ENCODE results near the gene FAH. TPM values are rescaled to one million over a fixed set of nuclear protein-coding genes. Genes with fewer than 3 reads are reported as not detected.

FAH gene
- total and polyA plus RNA-seq, 2 experiments from 2014 or later, result 16.3 to 20.3 TPM

- Mint-ChIP-seq H3K4me1 (no peaks in the 10 kb centered on the region), H3K36me3 (ENCODE audit: low read depth) (peaks cover 21% of the 10 kb centered on the region), H3K4me3 (no peak overlapping the region), H3K27me3 (ENCODE audit: insufficient read depth, low read depth, poor library complexity) (peaks cover 1% of the 10 kb centered on the region), H3K27ac (no peak overlapping the region), H3K9me3 (no peaks in the 10 kb centered on the region; the same call in 2 of the 3 replicates)
- no peak overlapping the region for H3K4me3 ChIP-seq
- no peaks in the 10 kb centered on the region for H3K9me2 ChIP-seq (ENCODE audit: insufficient read depth)
- H3F3A ChIP-seq (replicated peaks; ENCODE audit: low read depth), result no peaks in the 10 kb centered on the region
- no peaks in the 10 kb centered on the region for H3K27me3 ChIP-seq (ENCODE audit: insufficient read depth)
- H3K4me1 ChIP-seq (ENCODE audit: insufficient read depth), result no peaks in the 10 kb centered on the region
- H3K4me2 ChIP-seq, result no peak overlapping the region
- DNase-seq (ENCODE audit: low spot score) (no peak), ATAC-seq (no peak)
- no peaks in the 10 kb centered on the region for H3K79me2 ChIP-seq (replicated peaks; ENCODE audit: insufficient read depth)
- H3K36me3 ChIP-seq (ENCODE audit: insufficient read depth), result no peaks in the 10 kb centered on the region; the same call in 1 of the 2 replicates
- TF ChIP-seq EZH2 (IDR thresholded peaks at IDR 0.05; ENCODE audit: low read depth, unreplicated experiment), result no peak
- TF ChIP-seq STAT1 (IDR thresholded peaks at IDR 0.05; ENCODE audit: unreplicated experiment), result no peak
- no peak for TF ChIP-seq ZNF331 (CRISPR knock-in tag; IDR thresholded peaks at IDR 0.05; ENCODE audit: low read depth)
- no peak for TF ChIP-seq JUNB (IDR thresholded peaks at IDR 0.05; ENCODE audit: unreplicated experiment)
- no peak for TF ChIP-seq EZH2phosphoT487 (IDR thresholded peaks at IDR 0.05; ENCODE audit: unreplicated experiment)
- no peak for TF ChIP-seq POLR2AphosphoS5 (IDR thresholded peaks at IDR 0.05; ENCODE audit: low read depth)
- TF ChIP-seq ZNF462 (CRISPR knock-in tag; IDR thresholded peaks at IDR 0.05), result no peak
- TF ChIP-seq CREB1 (CRISPR knock-in tag; IDR thresholded peaks at IDR 0.05; ENCODE audit: low read depth), result no peak
- TF ChIP-seq, protein P1, sequence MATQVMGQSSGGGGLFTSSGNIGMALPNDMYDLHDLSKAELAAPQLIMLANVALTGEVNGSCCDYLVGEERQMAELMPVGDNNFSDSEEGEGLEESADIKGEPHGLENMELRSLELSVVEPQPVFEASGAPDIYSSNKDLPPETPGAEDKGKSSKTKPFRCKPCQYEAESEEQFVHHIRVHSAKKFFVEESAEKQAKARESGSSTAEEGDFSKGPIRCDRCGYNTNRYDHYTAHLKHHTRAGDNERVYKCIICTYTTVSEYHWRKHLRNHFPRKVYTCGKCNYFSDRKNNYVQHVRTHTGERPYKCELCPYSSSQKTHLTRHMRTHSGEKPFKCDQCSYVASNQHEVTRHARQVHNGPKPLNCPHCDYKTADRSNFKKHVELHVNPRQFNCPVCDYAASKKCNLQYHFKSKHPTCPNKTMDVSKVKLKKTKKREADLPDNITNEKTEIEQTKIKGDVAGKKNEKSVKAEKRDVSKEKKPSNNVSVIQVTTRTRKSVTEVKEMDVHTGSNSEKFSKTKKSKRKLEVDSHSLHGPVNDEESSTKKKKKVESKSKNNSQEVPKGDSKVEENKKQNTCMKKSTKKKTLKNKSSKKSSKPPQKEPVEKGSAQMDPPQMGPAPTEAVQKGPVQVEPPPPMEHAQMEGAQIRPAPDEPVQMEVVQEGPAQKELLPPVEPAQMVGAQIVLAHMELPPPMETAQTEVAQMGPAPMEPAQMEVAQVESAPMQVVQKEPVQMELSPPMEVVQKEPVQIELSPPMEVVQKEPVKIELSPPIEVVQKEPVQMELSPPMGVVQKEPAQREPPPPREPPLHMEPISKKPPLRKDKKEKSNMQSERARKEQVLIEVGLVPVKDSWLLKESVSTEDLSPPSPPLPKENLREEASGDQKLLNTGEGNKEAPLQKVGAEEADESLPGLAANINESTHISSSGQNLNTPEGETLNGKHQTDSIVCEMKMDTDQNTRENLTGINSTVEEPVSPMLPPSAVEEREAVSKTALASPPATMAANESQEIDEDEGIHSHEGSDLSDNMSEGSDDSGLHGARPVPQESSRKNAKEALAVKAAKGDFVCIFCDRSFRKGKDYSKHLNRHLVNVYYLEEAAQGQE (IDR thresholded peaks at IDR 0.05; ENCODE audit: unreplicated experiment), result no peak
- no peak for TF ChIP-seq ZNF114 (CRISPR knock-in tag; IDR thresholded peaks at IDR 0.05)
- TF ChIP-seq, protein P2, sequence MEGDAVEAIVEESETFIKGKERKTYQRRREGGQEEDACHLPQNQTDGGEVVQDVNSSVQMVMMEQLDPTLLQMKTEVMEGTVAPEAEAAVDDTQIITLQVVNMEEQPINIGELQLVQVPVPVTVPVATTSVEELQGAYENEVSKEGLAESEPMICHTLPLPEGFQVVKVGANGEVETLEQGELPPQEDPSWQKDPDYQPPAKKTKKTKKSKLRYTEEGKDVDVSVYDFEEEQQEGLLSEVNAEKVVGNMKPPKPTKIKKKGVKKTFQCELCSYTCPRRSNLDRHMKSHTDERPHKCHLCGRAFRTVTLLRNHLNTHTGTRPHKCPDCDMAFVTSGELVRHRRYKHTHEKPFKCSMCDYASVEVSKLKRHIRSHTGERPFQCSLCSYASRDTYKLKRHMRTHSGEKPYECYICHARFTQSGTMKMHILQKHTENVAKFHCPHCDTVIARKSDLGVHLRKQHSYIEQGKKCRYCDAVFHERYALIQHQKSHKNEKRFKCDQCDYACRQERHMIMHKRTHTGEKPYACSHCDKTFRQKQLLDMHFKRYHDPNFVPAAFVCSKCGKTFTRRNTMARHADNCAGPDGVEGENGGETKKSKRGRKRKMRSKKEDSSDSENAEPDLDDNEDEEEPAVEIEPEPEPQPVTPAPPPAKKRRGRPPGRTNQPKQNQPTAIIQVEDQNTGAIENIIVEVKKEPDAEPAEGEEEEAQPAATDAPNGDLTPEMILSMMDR (conservative IDR thresholded peaks at IDR 0.05; ENCODE audit: low read depth in 2 of 2), result no peak
- no peak for TF ChIP-seq NANOG (IDR thresholded peaks at IDR 0.05; ENCODE audit: borderline replicate concordance)
- no peak for TF ChIP-seq ETS1 (IDR thresholded peaks at IDR 0.05)
- no peak overlapping the region for H2AFZ ChIP-seq
- no peak overlapping the region for H3K27ac ChIP-seq (ENCODE audit: low read depth)
- no peaks in the 10 kb centered on the region for H4K20me1 ChIP-seq (replicated peaks; ENCODE audit: insufficient read depth)
These were observed 26.4 kb downstream of the FAH start for GRCh38 chr15:80179025-80179759.
